ENCODE results near the gene PHF11. TPM values are rescaled to one million over a fixed set of nuclear protein-coding genes. Genes with fewer than 3 reads are reported as not detected.

The PHF11 gene
- total and polyA plus RNA-seq, 2 donors (not counting 1 experiment from before 2014, with no cell fraction given), result 26.8 to 46.8 TPM

DNA sequence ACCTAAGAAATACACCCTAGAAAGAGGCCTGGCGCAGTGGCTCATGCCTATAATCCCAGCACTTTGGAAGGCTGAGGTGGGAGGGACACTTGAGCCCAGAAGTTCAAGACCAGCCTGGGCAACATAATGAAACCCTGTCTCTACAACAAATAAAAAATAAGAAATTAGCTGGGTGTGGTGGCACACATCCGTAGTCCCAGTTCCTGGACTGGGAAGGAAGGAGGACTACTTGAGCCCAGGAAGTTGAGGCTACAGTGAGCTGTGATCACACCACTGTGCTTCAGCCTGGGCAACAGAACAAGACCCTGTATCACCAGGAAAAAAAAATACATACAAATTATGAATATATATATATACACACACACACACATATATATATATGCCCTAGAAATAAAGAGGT, 42.7 kb downstream of the PHF11 start:
- no peak overlapping the region for H3K9ac ChIP-seq (ENCODE audit: insufficient read depth, low read length)
- no peak overlapping the region for H3K4me2 ChIP-seq (ENCODE audit: extremely low read depth, insufficient read depth, low read length)
- H3K4me1 ChIP-seq (ENCODE audit: control insufficient read depth, extremely low read depth, insufficient read depth, low read length), result no peaks in the 10 kb centered on the region
- no peak overlapping the region for H2AFZ ChIP-seq (ENCODE audit: low read length)
- no peaks in the 10 kb centered on the region for H3K27me3 ChIP-seq (ENCODE audit: control insufficient read depth, insufficient read depth, low read length)
- no peaks in the 10 kb centered on the region for H3K79me2 ChIP-seq (ENCODE audit: control insufficient read depth, insufficient read depth, low read length)
- no peaks in the 10 kb centered on the region for H3K9me3 ChIP-seq (ENCODE audit: control insufficient read depth, insufficient read depth, low read depth, low read length)
- H3K36me3 ChIP-seq (ENCODE audit: control insufficient read depth, insufficient read depth, low read length), result peaks cover 7% of the 10 kb centered on the region
- no peaks in the 10 kb centered on the region for H4K20me1 ChIP-seq (ENCODE audit: control insufficient read depth, extremely low read depth, insufficient read depth, low read length)
- no peak overlapping the region for H3K27ac ChIP-seq (ENCODE audit: insufficient read depth, low read length)
- DNase-seq (ENCODE audit: low read depth in 2 of 2), result no peak
- no peak for TF ChIP-seq CTCF (conservative IDR thresholded peaks at IDR 0.05 in 1 of 2, IDR thresholded peaks at IDR 0.05 in 1 of 2; ENCODE audit: low read depth in 1 of 2, low read length in 2 of 2)
- TF ChIP-seq EZH2 (IDR thresholded peaks at IDR 0.05; ENCODE audit: low read length, missing control alignments), result no peak
- no peak overlapping the region for H3K4me3 ChIP-seq (replicated peaks in 1 of 4; ENCODE audit: control extremely low read depth in 1 of 4, insufficient read depth in 1 of 4, low read depth in 3 of 4, low read length in 4 of 4)

DNA sequence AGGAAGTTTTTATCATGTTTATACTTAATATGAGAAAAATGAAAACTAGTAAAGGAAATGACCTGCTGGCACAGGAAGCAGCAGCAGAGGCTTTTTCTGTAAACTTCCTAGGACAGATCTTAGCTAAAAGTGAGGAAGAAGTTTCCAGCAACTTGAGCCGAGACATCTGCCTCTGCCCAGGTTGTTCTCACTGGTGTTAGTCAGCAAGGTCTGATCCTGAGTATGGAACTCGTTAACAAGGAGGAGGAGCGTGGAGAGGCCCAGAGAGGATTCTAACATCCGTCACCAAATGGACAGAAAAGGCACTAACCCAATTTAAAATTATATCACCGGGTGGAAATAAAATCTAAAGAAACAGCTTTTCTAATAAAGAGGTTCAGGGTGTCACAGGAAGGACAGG, 43.6 kb downstream of the PHF11 start:
- H3K27ac ChIP-seq (ENCODE audit: insufficient read depth, low read length), result no peak overlapping the region
- no peaks in the 10 kb centered on the region for H3K27me3 ChIP-seq (ENCODE audit: control insufficient read depth, insufficient read depth, low read length)
- peaks cover 7% of the 10 kb centered on the region for H3K36me3 ChIP-seq (ENCODE audit: control insufficient read depth, insufficient read depth, low read length)
- no peak overlapping the region for H3K9ac ChIP-seq (ENCODE audit: insufficient read depth, low read length)
- H3K4me1 ChIP-seq (ENCODE audit: control insufficient read depth, extremely low read depth, insufficient read depth, low read length), result no peaks in the 10 kb centered on the region
- H3K79me2 ChIP-seq (ENCODE audit: control insufficient read depth, insufficient read depth, low read length), result no peaks in the 10 kb centered on the region
- no peak overlapping the region for H3K4me3 ChIP-seq (replicated peaks in 1 of 4; ENCODE audit: control extremely low read depth in 1 of 4, insufficient read depth in 1 of 4, low read depth in 3 of 4, low read length in 4 of 4)
- no peaks in the 10 kb centered on the region for H4K20me1 ChIP-seq (ENCODE audit: control insufficient read depth, extremely low read depth, insufficient read depth, low read length)
- no peak for TF ChIP-seq EZH2 (IDR thresholded peaks at IDR 0.05; ENCODE audit: low read length, missing control alignments)
- TF ChIP-seq CTCF (conservative IDR thresholded peaks at IDR 0.05 in 1 of 2, IDR thresholded peaks at IDR 0.05 in 1 of 2; ENCODE audit: low read depth in 1 of 2, low read length in 2 of 2), result no peak
- H3K9me3 ChIP-seq (ENCODE audit: control insufficient read depth, insufficient read depth, low read depth, low read length), result no peaks in the 10 kb centered on the region
- no peak for DNase-seq (ENCODE audit: low read depth in 2 of 2)
- H2AFZ ChIP-seq (ENCODE audit: low read length), result no peak overlapping the region
- H3K4me2 ChIP-seq (ENCODE audit: extremely low read depth, insufficient read depth, low read length), result no peak overlapping the region

DNA sequence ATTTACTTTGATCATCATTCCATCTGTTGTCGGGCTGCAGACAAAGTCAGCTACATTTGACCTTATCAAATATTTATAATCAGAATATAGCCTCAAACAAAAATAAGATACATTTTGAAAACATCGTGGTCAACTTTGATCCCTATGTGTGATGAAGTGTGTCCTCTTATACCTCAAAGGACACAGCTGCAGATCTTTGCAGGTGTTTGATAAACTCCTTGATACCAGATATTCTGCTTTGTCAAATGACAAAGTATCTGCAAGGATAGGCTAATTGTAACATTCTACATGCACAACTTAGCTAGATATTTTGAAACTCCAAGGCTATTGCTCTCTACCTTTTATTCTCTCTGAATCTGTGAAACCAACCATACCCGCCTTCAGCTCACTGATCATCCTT, 44.0 kb downstream of the PHF11 start:
- Histone ChIP-seq H3K79me2 (ENCODE audit: control insufficient read depth, insufficient read depth, low read length) (no peaks in the 10 kb centered on the region), H3K4me2 (ENCODE audit: extremely low read depth, insufficient read depth, low read length) (no peak overlapping the region), H3K27me3 (ENCODE audit: control insufficient read depth, insufficient read depth, low read length) (no peaks in the 10 kb centered on the region), H3K27ac (ENCODE audit: insufficient read depth, low read length) (no peak overlapping the region), H4K20me1 (ENCODE audit: control insufficient read depth, extremely low read depth, insufficient read depth, low read length) (no peaks in the 10 kb centered on the region), H3K36me3 (ENCODE audit: control insufficient read depth, insufficient read depth, low read length) (peaks cover 7% of the 10 kb centered on the region), H3K4me3 (replicated peaks in 1 of 4; ENCODE audit: control extremely low read depth in 1 of 4, insufficient read depth in 1 of 4, low read depth in 3 of 4, low read length in 4 of 4) (no peak overlapping the region), H2AFZ (ENCODE audit: low read length) (no peak overlapping the region), H3K9ac (ENCODE audit: insufficient read depth, low read length) (no peak overlapping the region), H3K4me1 (ENCODE audit: control insufficient read depth, extremely low read depth, insufficient read depth, low read length) (no peaks in the 10 kb centered on the region), H3K9me3 (ENCODE audit: control insufficient read depth, insufficient read depth, low read depth, low read length) (no peaks in the 10 kb centered on the region)
- no peak for TF ChIP-seq EZH2 (IDR thresholded peaks at IDR 0.05; ENCODE audit: low read length, missing control alignments)
- no peak for TF ChIP-seq CTCF (conservative IDR thresholded peaks at IDR 0.05 in 1 of 2, IDR thresholded peaks at IDR 0.05 in 1 of 2; ENCODE audit: low read depth in 1 of 2, low read length in 2 of 2)
- no peak for DNase-seq (ENCODE audit: low read depth in 2 of 2)

Measured in fibroblast of lung (primary cell).